ENCODE data around the gene ADAMTSL1. TPM values are rescaled to one million over a fixed set of nuclear protein-coding genes. Genes with fewer than 3 reads are reported as not detected.

The ADAMTSL1 gene
- total and polyA plus RNA-seq, 2 of the 13 experiments (the other 11 are each of a cell fraction or from before 2014, with no cell fraction given): not detected

DNA sequence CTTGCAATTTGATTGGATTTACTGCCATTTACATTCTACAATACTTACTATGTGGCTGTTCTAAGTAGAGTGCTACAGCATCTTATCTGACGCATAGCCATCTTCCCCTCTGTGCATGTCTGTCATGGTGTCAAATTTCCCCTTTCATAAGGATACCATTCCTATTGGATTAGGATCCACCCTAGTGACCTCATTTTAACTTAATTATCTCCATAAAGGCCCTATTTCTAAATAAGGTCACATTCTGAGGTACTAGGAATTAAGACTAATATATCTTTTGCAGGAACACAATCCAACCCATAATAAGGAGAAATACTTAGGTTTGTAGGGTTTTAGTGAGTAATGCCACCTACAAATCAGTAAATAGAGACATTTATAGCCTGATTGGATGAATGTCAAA lies 268.0 kb downstream of the ADAMTSL1 start:
- no peak for TF ChIP-seq ZNF598 (CRISPR knock-in tag; IDR thresholded peaks at IDR 0.05; ENCODE audit: borderline replicate concordance)
- TF ChIP-seq SMAD3 (CRISPR knock-in tag; IDR thresholded peaks at IDR 0.05): no peak
- no peak for TF ChIP-seq NFE2L1 (CRISPR knock-in tag; IDR thresholded peaks at IDR 0.05; ENCODE audit: borderline replicate concordance)
- no peak for TF ChIP-seq TCF7 (IDR thresholded peaks at IDR 0.05; ENCODE audit: low read depth)
- TF ChIP-seq CENPX (CRISPR knock-in tag; IDR thresholded peaks at IDR 0.05): no peak
- TF ChIP-seq, protein P1, sequence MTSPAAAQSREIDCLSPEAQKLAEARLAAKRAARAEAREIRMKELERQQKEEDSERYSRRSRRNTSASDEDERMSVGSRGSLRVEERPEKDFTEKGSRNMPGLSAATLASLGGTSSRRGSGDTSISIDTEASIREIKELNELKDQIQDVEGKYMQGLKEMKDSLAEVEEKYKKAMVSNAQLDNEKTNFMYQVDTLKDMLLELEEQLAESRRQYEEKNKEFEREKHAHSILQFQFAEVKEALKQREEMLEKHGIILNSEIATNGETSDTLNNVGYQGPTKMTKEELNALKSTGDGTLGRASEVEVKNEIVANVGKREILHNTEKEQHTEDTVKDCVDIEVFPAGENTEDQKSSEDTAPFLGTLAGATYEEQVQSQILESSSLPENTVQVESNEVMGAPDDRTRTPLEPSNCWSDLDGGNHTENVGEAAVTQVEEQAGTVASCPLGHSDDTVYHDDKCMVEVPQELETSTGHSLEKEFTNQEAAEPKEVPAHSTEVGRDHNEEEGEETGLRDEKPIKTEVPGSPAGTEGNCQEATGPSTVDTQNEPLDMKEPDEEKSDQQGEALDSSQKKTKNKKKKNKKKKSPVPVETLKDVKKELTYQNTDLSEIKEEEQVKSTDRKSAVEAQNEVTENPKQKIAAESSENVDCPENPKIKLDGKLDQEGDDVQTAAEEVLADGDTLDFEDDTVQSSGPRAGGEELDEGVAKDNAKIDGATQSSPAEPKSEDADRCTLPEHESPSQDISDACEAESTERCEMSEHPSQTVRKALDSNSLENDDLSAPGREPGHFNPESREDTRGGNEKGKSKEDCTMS (CRISPR knock-in tag; conservative IDR thresholded peaks at IDR 0.05): no peak
- TF ChIP-seq, protein P2, sequence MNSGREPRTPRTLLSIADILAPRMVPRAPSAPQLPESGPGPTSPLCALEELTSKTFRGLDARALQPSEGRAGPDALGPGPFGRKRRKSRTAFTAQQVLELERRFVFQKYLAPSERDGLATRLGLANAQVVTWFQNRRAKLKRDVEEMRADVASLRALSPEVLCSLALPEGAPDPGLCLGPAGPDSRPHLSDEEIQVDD (CRISPR knock-in tag; IDR thresholded peaks at IDR 0.05; ENCODE audit: borderline replicate concordance): no peak
- TF ChIP-seq ZBTB21 (CRISPR knock-in tag; IDR thresholded peaks at IDR 0.05): no peak
- TF ChIP-seq BHLHE40 (IDR thresholded peaks at IDR 0.05; ENCODE audit: low read length): no peak
- no peak for TF ChIP-seq CHCHD3 (CRISPR knock-in tag; IDR thresholded peaks at IDR 0.05)
- no peak for TF ChIP-seq SATB2 (CRISPR knock-in tag; IDR thresholded peaks at IDR 0.05)
- TF ChIP-seq, protein P3, sequence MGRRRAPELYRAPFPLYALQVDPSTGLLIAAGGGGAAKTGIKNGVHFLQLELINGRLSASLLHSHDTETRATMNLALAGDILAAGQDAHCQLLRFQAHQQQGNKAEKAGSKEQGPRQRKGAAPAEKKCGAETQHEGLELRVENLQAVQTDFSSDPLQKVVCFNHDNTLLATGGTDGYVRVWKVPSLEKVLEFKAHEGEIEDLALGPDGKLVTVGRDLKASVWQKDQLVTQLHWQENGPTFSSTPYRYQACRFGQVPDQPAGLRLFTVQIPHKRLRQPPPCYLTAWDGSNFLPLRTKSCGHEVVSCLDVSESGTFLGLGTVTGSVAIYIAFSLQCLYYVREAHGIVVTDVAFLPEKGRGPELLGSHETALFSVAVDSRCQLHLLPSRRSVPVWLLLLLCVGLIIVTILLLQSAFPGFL (CRISPR knock-in tag; IDR thresholded peaks at IDR 0.05): no peak
- TF ChIP-seq HHEX (CRISPR knock-in tag; IDR thresholded peaks at IDR 0.05): no peak
- TF ChIP-seq MLLT10 (CRISPR knock-in tag; IDR thresholded peaks at IDR 0.05): no peak
- TF ChIP-seq, protein P4, sequence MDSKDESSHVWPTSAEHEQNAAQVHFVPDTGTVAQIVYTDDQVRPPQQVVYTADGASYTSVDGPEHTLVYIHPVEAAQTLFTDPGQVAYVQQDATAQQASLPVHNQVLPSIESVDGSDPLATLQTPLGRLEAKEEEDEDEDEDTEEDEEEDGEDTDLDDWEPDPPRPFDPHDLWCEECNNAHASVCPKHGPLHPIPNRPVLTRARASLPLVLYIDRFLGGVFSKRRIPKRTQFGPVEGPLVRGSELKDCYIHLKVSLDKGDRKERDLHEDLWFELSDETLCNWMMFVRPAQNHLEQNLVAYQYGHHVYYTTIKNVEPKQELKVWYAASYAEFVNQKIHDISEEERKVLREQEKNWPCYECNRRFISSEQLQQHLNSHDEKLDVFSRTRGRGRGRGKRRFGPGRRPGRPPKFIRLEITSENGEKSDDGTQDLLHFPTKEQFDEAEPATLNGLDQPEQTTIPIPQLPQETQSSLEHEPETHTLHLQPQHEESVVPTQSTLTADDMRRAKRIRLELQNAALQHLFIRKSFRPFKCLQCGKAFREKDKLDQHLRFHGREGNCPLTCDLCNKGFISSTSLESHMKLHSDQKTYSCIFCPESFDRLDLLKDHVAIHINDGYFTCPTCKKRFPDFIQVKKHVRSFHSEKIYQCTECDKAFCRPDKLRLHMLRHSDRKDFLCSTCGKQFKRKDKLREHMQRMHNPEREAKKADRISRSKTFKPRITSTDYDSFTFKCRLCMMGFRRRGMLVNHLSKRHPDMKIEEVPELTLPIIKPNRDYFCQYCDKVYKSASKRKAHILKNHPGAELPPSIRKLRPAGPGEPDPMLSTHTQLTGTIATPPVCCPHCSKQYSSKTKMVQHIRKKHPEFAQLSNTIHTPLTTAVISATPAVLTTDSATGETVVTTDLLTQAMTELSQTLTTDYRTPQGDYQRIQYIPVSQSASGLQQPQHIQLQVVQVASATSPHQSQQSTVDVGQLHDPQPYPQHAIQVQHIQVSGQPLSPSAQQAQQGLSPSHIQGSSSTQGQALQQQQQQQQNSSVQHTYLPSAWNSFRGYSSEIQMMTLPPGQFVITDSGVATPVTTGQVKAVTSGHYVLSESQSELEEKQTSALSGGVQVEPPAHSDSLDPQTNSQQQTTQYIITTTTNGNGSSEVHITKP (CRISPR knock-in tag; IDR thresholded peaks at IDR 0.05; ENCODE audit: low read depth): no peak
- no peak for TF ChIP-seq GTF3A (CRISPR knock-in tag; conservative IDR thresholded peaks at IDR 0.05)
- TF ChIP-seq ZNF530 (CRISPR knock-in tag; IDR thresholded peaks at IDR 0.05; ENCODE audit: low read depth): no peak
- TF ChIP-seq, protein P5, sequence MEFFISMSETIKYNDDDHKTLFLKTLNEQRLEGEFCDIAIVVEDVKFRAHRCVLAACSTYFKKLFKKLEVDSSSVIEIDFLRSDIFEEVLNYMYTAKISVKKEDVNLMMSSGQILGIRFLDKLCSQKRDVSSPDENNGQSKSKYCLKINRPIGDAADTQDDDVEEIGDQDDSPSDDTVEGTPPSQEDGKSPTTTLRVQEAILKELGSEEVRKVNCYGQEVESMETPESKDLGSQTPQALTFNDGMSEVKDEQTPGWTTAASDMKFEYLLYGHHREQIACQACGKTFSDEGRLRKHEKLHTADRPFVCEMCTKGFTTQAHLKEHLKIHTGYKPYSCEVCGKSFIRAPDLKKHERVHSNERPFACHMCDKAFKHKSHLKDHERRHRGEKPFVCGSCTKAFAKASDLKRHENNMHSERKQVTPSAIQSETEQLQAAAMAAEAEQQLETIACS (CRISPR knock-in tag; IDR thresholded peaks at IDR 0.05): no peak
- BruUV-seq (replicated peaks): no TSS peak
- no peak for ATAC-seq
- H2AFZ ChIP-seq (ENCODE audit: low read length): no peak overlapping the region
- no peaks in the 10 kb centered on the region for H3K9me3 ChIP-seq (ENCODE audit: low read length)
- DNase-seq (ENCODE audit: low spot score): no peak
- H3K9ac ChIP-seq (ENCODE audit: insufficient read depth, low read depth, low read length): no peak overlapping the region
- in situ Hi-C loops (cut with HindIII; ENCODE audit: extremely low pct_ligation_motif_present, low pct_unique_long_range_greater_than_20kb) (no loop called here), intact Hi-C loops (cut with micrococcal nuclease; ENCODE audit: unreplicated experiment) (no loop called here)
- no peaks in the 10 kb centered on the region for H3K4me1 ChIP-seq (ENCODE audit: insufficient read depth, low read length)
- ChIA-PET CTCF (ENCODE audit: low intra/inter-chr PET ratio, low total read pairs) (no interaction called here), POLR2A (no interaction called here)
- H3K79me2 ChIP-seq (ENCODE audit: insufficient read depth, low read length): no peaks in the 10 kb centered on the region
- no peak overlapping the region for H3K4me3 ChIP-seq (replicated peaks in 1 of 3; ENCODE audit: insufficient read depth in 1 of 3, low read depth in 2 of 3, low read length in 3 of 3)
- no peak for FAIRE-seq
- no peak overlapping the region for H3K27ac ChIP-seq (ENCODE audit: extremely low read length, insufficient read depth, low read length)
- H3K4me2 ChIP-seq (ENCODE audit: low read depth, low read length): no peak overlapping the region
- H3K27me3 ChIP-seq (ENCODE audit: control insufficient read depth in 1 of 2, insufficient read depth in 2 of 2, low read length in 2 of 2): no peaks in the 10 kb centered on the region
- 83% methylated on average over 1 of the region's 1 CpG for WGBS (ENCODE audit: low lambda C conversion rate)
- H4K20me1 ChIP-seq (ENCODE audit: insufficient read depth, low read length): no peaks in the 10 kb centered on the region
- H3K36me3 ChIP-seq (replicated peaks in 1 of 2; ENCODE audit: control insufficient read depth in 1 of 2, insufficient read depth in 2 of 2, low read length in 2 of 2): no peaks in the 10 kb centered on the region

Data from HepG2 (cell line).